ENCODE data around the gene STK32B. TPM values are rescaled to one million over a fixed set of nuclear protein-coding genes. Genes with fewer than 3 reads are reported as not detected.

The STK32B gene
- total RNA-seq, 1 experiment from 2014 or later, result 1.1 TPM

DNA sequence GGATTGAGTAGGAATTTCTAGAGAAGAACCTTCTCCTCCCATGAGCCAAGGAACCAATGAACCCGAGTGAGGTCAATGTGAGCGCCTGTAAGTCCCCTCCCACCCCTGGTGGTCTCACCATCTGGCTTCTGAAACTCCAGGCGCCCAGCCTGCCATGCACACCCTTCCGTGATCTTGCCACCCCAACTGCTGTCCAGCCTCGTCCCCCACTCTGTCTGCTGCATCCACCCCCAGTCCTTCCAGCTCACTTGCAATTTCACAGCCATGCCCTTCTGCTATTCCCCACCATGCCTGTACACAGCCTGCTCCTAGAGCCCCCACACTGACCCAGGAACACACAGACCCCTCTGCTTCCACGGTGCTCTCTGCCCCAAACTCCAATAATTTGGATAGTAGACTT is 323.7 kb downstream of the STK32B start:
- Histone ChIP-seq H3K4me3 (ENCODE audit: low read length) (no peak overlapping the region), H3K36me3 (ENCODE audit: low read depth, low read length) (no peaks in the 10 kb centered on the region), H3F3A (ENCODE audit: low read length, unreplicated experiment) (no peaks in the 10 kb centered on the region), H3K79me2 (ENCODE audit: low read length) (no peaks in the 10 kb centered on the region), H3K27ac (ENCODE audit: low read length) (peak overlapping the region; percentile 90), H3K9ac (ENCODE audit: low read length) (peak overlapping the region; percentile 71), H3K27me3 (ENCODE audit: low read length) (no peaks in the 10 kb centered on the region), H4K20me1 (ENCODE audit: low read length) (no peaks in the 10 kb centered on the region), H3K4me2 (ENCODE audit: low read length) (peak overlapping the region; percentile 55), H3K9me3 (ENCODE audit: low read length) (0 out of 2 replicates have a peak, but pooled peaks cover 3% of the 10 kb centered on the region), H3K9me2 (replicated peaks; ENCODE audit: low read length) (no peaks in the 10 kb centered on the region), H3K4me1 (ENCODE audit: insufficient read depth, low read length) (peaks cover 52% of the 10 kb centered on the region), H2AFZ (ENCODE audit: low read length) (no peak overlapping the region)
- ChIA-PET POLR2A (ENCODE audit: unreplicated experiment) (no interaction called here), CTCF (no interaction called here)
- intact Hi-C loops (cut with micrococcal nuclease), result loop anchor here (1.0 to 10.0 kb wide), 2 partner anchors 9 to 420 kb away; no protein-coding TSS in a partner anchor
- TF ChIP-seq EZH2phosphoT487 (IDR thresholded peaks at IDR 0.05; ENCODE audit: borderline replicate concordance, low read length) (no peak), EZH2 (IDR thresholded peaks at IDR 0.05; ENCODE audit: low read length, unreplicated experiment) (no peak)
- TF ChIP-seq, protein P1, sequence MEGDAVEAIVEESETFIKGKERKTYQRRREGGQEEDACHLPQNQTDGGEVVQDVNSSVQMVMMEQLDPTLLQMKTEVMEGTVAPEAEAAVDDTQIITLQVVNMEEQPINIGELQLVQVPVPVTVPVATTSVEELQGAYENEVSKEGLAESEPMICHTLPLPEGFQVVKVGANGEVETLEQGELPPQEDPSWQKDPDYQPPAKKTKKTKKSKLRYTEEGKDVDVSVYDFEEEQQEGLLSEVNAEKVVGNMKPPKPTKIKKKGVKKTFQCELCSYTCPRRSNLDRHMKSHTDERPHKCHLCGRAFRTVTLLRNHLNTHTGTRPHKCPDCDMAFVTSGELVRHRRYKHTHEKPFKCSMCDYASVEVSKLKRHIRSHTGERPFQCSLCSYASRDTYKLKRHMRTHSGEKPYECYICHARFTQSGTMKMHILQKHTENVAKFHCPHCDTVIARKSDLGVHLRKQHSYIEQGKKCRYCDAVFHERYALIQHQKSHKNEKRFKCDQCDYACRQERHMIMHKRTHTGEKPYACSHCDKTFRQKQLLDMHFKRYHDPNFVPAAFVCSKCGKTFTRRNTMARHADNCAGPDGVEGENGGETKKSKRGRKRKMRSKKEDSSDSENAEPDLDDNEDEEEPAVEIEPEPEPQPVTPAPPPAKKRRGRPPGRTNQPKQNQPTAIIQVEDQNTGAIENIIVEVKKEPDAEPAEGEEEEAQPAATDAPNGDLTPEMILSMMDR (conservative IDR thresholded peaks at IDR 0.05; ENCODE audit: low read depth, low read length), result no peak
- BruUV-seq (replicated peaks), result no TSS peak
- no peak for DNase-seq
- ATAC-seq, result no peak

DNA sequence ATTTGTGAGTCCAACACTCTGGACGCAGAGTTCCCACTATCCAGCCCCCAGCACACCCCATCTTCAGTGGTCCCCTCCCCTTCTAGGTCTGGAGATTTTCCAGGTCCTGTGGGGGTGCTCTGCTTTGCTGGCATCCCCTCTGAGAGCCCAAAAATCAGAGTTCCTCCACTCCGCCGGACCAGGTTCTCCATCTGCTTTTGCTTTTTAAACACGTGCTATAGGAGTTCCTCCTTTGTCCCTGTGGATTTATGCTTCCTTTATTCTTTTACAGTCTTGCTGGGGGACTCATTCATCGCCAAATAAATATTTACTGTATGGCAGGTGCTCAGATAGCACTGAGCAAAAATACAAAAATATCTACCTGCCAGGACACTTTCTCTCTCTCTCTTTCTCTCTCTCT is 324.7 kb downstream of the STK32B start:
- 0 out of 2 replicates have a peak, but pooled peaks cover 3% of the 10 kb centered on the region for H3K9me3 ChIP-seq (ENCODE audit: low read length)
- H3K9ac ChIP-seq (ENCODE audit: low read length), result peak overlapping the region; percentile 71
- no peak for ATAC-seq
- no peaks in the 10 kb centered on the region for H3K79me2 ChIP-seq (ENCODE audit: low read length)
- no peaks in the 10 kb centered on the region for H4K20me1 ChIP-seq (ENCODE audit: low read length)
- DNase-seq, result no peak
- no peak overlapping the region for H3K4me2 ChIP-seq (ENCODE audit: low read length)
- no TSS peak for BruUV-seq (replicated peaks)
- ChIA-PET POLR2A (ENCODE audit: unreplicated experiment) (no interaction called here), CTCF (no interaction called here)
- H3F3A ChIP-seq (ENCODE audit: low read length, unreplicated experiment), result no peaks in the 10 kb centered on the region
- H3K27me3 ChIP-seq (ENCODE audit: low read length), result no peaks in the 10 kb centered on the region
- intact Hi-C loops (cut with micrococcal nuclease), result loop anchor here (10.0 kb wide), 1 partner anchor 419 kb away; no protein-coding TSS in a partner anchor
- H3K9me2 ChIP-seq (replicated peaks; ENCODE audit: low read length), result no peaks in the 10 kb centered on the region
- peaks cover 49% of the 10 kb centered on the region for H3K4me1 ChIP-seq (ENCODE audit: insufficient read depth, low read length)
- TF ChIP-seq EZH2 (IDR thresholded peaks at IDR 0.05; ENCODE audit: low read length, unreplicated experiment) (no peak), EZH2phosphoT487 (IDR thresholded peaks at IDR 0.05; ENCODE audit: borderline replicate concordance, low read length) (no peak)
- TF ChIP-seq, protein P1 (conservative IDR thresholded peaks at IDR 0.05; ENCODE audit: low read depth, low read length), result no peak
- peak overlapping the region; percentile 90; the same call in 1 of the 2 replicates for H3K27ac ChIP-seq (ENCODE audit: low read length)
- no peaks in the 10 kb centered on the region for H3K36me3 ChIP-seq (ENCODE audit: low read depth, low read length)
- no peak overlapping the region for H3K4me3 ChIP-seq (ENCODE audit: low read length)
- no peak overlapping the region for H2AFZ ChIP-seq (ENCODE audit: low read length)

DNA sequence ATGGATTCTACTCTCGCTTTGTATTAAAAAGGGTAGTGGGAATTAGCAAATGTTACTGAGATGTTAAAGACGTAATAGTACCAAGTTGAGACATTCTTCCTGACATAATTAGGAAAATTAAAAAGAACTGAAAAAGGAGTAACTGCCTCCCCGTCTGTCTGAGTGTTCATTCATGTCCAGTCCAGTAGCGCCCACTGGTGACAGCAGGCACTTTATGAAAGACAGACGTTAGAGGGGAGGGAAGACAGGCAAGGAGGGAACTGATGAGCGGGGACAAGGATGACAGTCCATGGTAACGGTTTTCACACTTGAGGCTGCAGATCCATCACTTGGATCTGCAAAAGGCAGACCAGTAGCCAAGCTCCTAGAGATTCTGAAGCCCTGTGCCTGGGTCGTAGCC is 326.7 kb downstream of the STK32B start:
- Histone ChIP-seq H2AFZ (ENCODE audit: low read length) (no peak overlapping the region), H3K27ac (ENCODE audit: low read length) (no peak overlapping the region), H3K9me2 (replicated peaks; ENCODE audit: low read length) (no peaks in the 10 kb centered on the region), H3K79me2 (ENCODE audit: low read length) (no peaks in the 10 kb centered on the region), H3F3A (ENCODE audit: low read length, unreplicated experiment) (no peaks in the 10 kb centered on the region), H3K9ac (ENCODE audit: low read length) (no peak overlapping the region), H3K4me3 (ENCODE audit: low read length) (no peak overlapping the region), H4K20me1 (ENCODE audit: low read length) (no peaks in the 10 kb centered on the region), H3K36me3 (ENCODE audit: low read depth, low read length) (no peaks in the 10 kb centered on the region), H3K4me1 (ENCODE audit: insufficient read depth, low read length) (peaks cover 49% of the 10 kb centered on the region), H3K27me3 (ENCODE audit: low read length) (no peaks in the 10 kb centered on the region), H3K9me3 (ENCODE audit: low read length) (0 out of 2 replicates have a peak, but pooled peaks cover 3% of the 10 kb centered on the region), H3K4me2 (ENCODE audit: low read length) (no peak overlapping the region)
- ChIA-PET POLR2A (ENCODE audit: unreplicated experiment) (no interaction called here), CTCF (no interaction called here)
- TF ChIP-seq EZH2 (IDR thresholded peaks at IDR 0.05; ENCODE audit: low read length, unreplicated experiment) (no peak), EZH2phosphoT487 (IDR thresholded peaks at IDR 0.05; ENCODE audit: borderline replicate concordance, low read length) (no peak)
- TF ChIP-seq, protein P1 (conservative IDR thresholded peaks at IDR 0.05; ENCODE audit: low read depth, low read length), result peak; percentile 65
- DNase-seq (peak; percentile 45), ATAC-seq (no peak)
- intact Hi-C loops (cut with micrococcal nuclease), result loop anchor here (1.0 to 10.0 kb wide), 2 partner anchors 327 to 417 kb away; partner anchors contain the start of gene STK32B
- no TSS peak for BruUV-seq (replicated peaks)
